Stimulated activated CD4-positive, alpha-beta T cell treated with anti-CD3 and anti-CD28 coated beads, Interleukin-1b, Interleukin-23, amount 100 ng/mL, for 1 hour (primary cell): ENCODE measurements around the gene LASP1NB.
"Not testable (repeated sequence)": the region's sequence is repeated elsewhere in the genome, so short reads cannot be mapped to it uniquely, and the experiment has no call there.

Experiments used
- DNase-seq, 2 donors: peaks; one replicate each; pipeline ENCODE4 v3.0.0-alpha.2; 2020; ENCODE audit warnings: low read depth in 2 of 2

Gene LASP1NB

GRCh38 chr17:38961413-38961812 is 36.0 kb downstream of the LASP1NB start:
- no peak for DNase-seq

- DNase-seq, result peak; percentile 47 to 59
Observed at GRCh38 chr17:38967290-38967738, 41.9 kb downstream of the LASP1NB start, which contains the start of gene FBXO47. TSS of gene FBXO47 (minus strand) at chr17:38967403. CDS start at chr17:38963025, 4,378 bp downstream.

DNA sequence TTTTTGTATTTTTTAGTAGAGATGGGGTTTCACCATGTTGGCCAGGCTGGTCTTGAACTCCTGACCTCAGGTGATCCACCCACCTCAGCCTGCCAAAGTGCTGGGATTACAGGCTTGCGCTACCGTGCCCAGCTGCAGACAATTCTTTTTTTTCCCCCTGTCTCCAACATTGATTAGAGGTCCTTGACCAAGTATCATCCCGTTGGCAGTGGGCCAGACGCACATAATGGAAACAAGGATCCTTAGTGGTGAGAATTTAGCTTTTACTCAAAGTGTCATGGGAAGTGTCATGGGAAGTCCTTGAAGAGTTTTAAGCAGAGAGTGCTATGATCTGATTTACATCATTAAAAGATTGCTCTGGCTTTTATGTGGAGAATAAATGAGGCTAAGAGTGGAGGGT is 43.9 kb downstream of the LASP1NB start:
- DNase-seq, result no peak

DNA sequence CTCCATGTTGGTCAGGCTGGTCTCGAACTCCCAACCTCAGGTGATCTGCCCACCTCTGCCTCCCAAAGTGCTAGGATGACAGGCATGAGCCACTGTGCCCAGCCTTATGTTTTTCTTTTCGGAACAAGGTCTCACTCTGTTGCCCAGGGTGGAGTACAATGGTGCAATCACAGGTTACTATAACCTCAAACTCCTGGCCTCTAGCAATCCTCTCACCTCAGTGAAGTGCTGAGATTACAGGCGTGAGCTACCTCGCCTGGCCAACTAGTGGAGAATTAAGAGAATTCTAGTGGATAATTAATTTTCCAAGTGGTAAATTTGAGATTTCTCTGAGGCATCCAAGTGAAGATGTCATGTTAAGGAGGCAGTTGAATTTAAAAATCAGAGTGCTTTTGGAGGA is 44.7 kb downstream of the LASP1NB start:
- DNase-seq, result no peak

- DNase-seq, result no peak
Observed at GRCh38 chr17:38970804-38971203, 45.4 kb downstream of the LASP1NB start.

DNA sequence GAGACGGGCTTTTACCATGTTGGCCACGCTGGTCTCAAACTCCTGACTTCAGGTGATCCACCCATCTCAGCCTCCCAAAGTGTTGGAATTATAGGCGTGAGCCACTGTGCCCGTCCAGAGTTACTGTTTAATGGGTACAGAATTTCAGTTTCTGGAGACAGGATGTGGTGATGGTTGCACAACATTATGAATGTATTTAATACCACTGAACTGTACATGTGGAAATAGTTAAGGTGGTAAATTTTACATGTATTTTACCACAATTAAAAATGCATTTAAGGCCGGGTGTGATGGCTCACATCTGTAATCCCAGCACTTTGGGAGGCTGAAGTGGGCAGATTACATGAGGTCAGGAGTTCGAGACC is 50.8 kb downstream of the LASP1NB start:
- not testable (repeated sequence) for DNase-seq

GRCh38 chr17:38978180-38978579 is 52.8 kb downstream of the LASP1NB start:
- DNase-seq, result no peak
